GM10266 (cell line): Measurements from ENCODE around the gene SMIM20.

Source experiments
- DNase-seq: peaks from one replicate; pipeline ENCODE4 v3.0.0; 2012; ENCODE audit errors: extremely low spot score
- TF ChIP-seq, protein P1 (sequence below): IDR thresholded peaks from 2 replicates; pipeline ENCODE4 v1.5.1; 2012; ENCODE audit warnings: mild to moderate bottlenecking, low read depth; ENCODE audit not compliant: control insufficient read depth, insufficient read depth; ENCODE audit errors: missing control alignments

Gene SMIM20

DNA sequence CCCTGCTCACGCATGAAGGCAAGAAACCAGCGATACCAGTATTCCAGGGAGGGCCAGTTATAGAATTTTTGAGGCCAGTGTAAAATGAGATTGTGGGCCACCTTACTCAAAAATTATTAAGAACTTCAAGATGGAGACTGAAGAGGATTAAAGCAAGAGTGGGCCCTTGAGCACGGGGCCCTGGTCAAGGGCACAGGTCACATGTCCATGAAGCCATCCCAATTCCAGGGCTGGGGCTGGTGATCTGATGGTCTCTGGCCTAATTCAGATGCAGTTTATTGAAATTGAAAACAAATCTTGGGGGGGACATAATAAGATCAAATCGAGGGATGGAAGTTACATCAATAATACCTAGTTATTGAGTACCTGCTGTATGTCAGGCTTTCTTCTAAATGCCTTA, 58.3 kb downstream of the SMIM20 start:
- no peak for DNase-seq
- TF ChIP-seq, protein P1, sequence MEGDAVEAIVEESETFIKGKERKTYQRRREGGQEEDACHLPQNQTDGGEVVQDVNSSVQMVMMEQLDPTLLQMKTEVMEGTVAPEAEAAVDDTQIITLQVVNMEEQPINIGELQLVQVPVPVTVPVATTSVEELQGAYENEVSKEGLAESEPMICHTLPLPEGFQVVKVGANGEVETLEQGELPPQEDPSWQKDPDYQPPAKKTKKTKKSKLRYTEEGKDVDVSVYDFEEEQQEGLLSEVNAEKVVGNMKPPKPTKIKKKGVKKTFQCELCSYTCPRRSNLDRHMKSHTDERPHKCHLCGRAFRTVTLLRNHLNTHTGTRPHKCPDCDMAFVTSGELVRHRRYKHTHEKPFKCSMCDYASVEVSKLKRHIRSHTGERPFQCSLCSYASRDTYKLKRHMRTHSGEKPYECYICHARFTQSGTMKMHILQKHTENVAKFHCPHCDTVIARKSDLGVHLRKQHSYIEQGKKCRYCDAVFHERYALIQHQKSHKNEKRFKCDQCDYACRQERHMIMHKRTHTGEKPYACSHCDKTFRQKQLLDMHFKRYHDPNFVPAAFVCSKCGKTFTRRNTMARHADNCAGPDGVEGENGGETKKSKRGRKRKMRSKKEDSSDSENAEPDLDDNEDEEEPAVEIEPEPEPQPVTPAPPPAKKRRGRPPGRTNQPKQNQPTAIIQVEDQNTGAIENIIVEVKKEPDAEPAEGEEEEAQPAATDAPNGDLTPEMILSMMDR: no peak

DNA sequence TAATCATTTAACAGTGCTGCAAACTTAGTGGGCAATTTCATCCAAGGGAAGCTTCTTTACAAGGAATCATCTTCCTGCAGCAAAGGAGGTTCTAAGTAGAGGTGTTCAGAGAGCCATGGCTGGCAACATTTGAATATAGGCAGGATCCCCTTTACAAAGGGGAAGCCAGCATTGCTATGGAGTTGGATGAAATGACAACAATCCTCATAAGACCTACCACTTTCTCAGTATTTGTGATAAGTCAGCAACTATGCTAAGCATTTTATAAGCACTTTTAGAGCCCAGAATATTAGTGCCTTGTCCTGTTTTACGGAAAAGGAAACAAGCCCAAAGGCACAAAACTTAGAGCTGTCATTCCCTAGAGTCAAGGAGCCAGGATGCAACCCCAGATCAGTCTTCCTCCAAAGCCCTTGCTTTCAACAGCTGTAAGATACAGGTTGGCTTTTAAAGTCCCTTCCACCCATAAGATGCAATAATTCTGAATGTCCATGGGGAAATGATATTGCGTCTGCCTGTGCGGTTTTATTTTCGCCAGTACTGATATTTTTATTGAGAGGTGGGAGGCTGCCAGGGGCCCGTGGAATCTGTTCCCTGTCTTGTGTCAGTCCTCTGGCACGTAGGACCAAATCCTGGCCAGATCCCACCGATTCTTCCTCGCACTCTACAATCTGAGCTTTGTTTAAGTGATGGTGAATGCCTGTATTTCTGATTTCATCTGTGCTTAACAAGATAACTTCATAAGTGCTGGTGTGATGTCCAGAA, 59.1 kb downstream of the SMIM20 start:
- TF ChIP-seq, protein P1: no peak
- no peak for DNase-seq

DNA sequence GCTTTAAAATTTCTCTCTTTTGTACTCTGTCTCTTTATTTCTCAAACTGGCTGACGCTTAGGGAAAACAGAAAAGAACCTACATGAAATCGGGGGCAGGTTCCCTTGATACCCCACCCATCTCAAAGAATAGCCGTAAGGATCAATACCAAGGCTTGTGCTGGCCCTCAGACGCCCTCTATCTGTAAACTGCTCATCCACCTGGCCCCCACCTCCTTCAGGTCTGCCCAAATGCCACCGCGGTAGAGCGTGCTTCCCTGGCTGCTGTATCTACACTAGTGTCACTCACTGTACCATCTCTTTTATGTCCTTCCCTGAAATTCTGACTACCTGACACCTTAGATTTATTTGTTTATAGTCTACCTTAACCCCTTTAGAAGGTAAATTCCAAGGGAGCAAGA, 62.8 kb downstream of the SMIM20 start:
- TF ChIP-seq, protein P1: no peak
- no peak for DNase-seq

- no peak for DNase-seq
- TF ChIP-seq, protein P1: no peak
Measured at GRCh38 chr4:25977397-25978170, 63.6 kb downstream of the SMIM20 start.

DNA sequence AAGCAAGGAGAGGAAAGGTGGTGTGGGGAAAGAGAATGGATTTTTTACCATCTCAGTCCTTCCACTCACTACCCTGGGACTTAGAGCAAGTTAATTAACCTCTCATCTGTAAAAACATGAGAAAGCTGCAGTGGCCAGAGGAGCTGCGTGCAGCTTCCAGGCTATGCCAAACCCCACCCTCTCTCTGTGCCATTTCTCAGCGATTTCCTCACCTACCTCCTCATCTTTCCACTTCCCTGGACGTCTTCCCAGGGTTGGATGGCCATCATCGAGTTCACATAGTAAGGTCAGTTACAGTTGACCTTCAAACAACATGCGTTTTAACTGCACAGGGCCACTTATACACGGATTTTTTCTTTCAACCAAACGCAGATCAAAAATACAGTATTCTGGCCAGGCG, 64.3 kb downstream of the SMIM20 start:
- no peak for DNase-seq
- TF ChIP-seq, protein P1: no peak
